Thymus (tissue), 14 donors: ENCODE measurements around the gene EDEM2. TPM values are rescaled to one million over a fixed set of nuclear protein-coding genes. Genes with fewer than 3 reads are reported as not detected.
"Not testable (repeated sequence)": the region's sequence is repeated elsewhere in the genome, so short reads cannot be mapped to it uniquely, and the experiment has no call there.

Experiments used
- DNase-seq, 9 donors: peaks; one replicate each; pipeline ENCODE4 v3.0.0-alpha.2; 2013; ENCODE audit warnings: low spot score in 9 of 9, low read depth in 6 of 9, missing footprints in 1 of 9
- H3K27ac ChIP-seq, 2 donors: one replicate each; pipeline ENCODE4 v1.5.1; 2013; ENCODE audit warnings: control low read depth in 1 of 2, low read depth in 1 of 2, low read length in 1 of 2, mild to moderate bottlenecking in 1 of 2, moderate library complexity in 1 of 2
- H3K27me3 ChIP-seq, 2 donors: one replicate each; pipeline ENCODE4 v1.5.1; 2013; ENCODE audit warnings: low read length in 1 of 2; ENCODE audit not compliant: control insufficient read depth in 2 of 2, insufficient read depth in 1 of 2
- H3K36me3 ChIP-seq, 2 donors: one replicate each; pipeline ENCODE4 v1.5.1; 2013; ENCODE audit warnings: low read length in 1 of 2, mild to moderate bottlenecking in 1 of 2, moderate library complexity in 1 of 2; ENCODE audit not compliant: control insufficient read depth in 2 of 2, insufficient read depth in 2 of 2
- H3K4me1 ChIP-seq, 2 donors: one replicate each; pipeline ENCODE4 v1.5.1; 2013; ENCODE audit warnings: low read length in 2 of 2; ENCODE audit not compliant: control insufficient read depth in 2 of 2, insufficient read depth in 2 of 2
- H3K4me3 ChIP-seq, 2 donors: one replicate each; pipeline ENCODE4 v1.5.1; 2013; ENCODE audit warnings: low read length in 2 of 2, control low read depth in 1 of 2, mild to moderate bottlenecking in 1 of 2
- H3K9me3 ChIP-seq, 2 donors: one replicate each; pipeline ENCODE4 v1.5.1; 2013; ENCODE audit warnings: low read length in 1 of 2, mild to moderate bottlenecking in 1 of 2; ENCODE audit not compliant: control insufficient read depth in 2 of 2, insufficient read depth in 1 of 2
- WGBS: extraction: QIAGEN DNeasy Blood & Tissue Kit; methylation state at CpG from one replicate; pipeline ENCODE4 v1.1.7; 2013; 5-methylcytosine and 5-hydroxymethylcytosine counted together
- long read RNA-seq, 10 donors: transcript quantifications; one replicate each; lab custom pipeline, GENCODE V29; 2026
- polyA plus RNA-seq: library from polyadenylated mRNA; stranded (reverse); fragments of 200-250 nt; gene quantifications from one replicate; pipeline ENCODE4 v1.2.3, GENCODE V29; 2013
- total RNA-seq: library from RNA; stranded (reverse); fragments of 120-200 nt; gene quantifications from one replicate; pipeline ENCODE4 v1.2.4, GENCODE V29; 2013
- donor health status: healthy.

The EDEM2 gene
- 15.5 TPM for total RNA-seq
- polyA plus RNA-seq = 18.4 TPM
- long read RNA-seq, donor 1, partial matches to known transcripts = 0 of 2 reads
- long read RNA-seq, donor 1, other reads (novel, unspliced or antisense) = 0 of 2 reads
- long read RNA-seq, donor 2, partial matches to known transcripts = 6 of 10 reads
- long read RNA-seq, donor 2, other reads (novel, unspliced or antisense) = 0 of 10 reads
- long read RNA-seq, donor 3, transcript EDEM2-202 (11 exons, 1,919 nt) = major isoform, 9 of 15 reads
- long read RNA-seq, donor 3, partial matches to known transcripts = 6 of 15 reads
- long read RNA-seq, donor 3, other reads (novel, unspliced or antisense) = 0 of 15 reads
- long read RNA-seq, donor 4 = 0 reads
- long read RNA-seq, donor 5, partial matches to known transcripts = 6 of 10 reads
- long read RNA-seq, donor 5, other reads (novel, unspliced or antisense) = 0 of 10 reads
- long read RNA-seq, donor 6, partial matches to known transcripts = 0 of 4 reads
- long read RNA-seq, donor 6, other reads (novel, unspliced or antisense) = 0 of 4 reads
- long read RNA-seq, donor 7, partial matches to known transcripts = 0 of 1 reads
- long read RNA-seq, donor 7, other reads (novel, unspliced or antisense) = 0 of 1 reads
- long read RNA-seq, donor 8, partial matches to known transcripts = 0 of 1 reads
- long read RNA-seq, donor 8, other reads (novel, unspliced or antisense) = 0 of 1 reads
- long read RNA-seq, donor 9, partial matches to known transcripts = 0 of 1 reads
- long read RNA-seq, donor 9, other reads (novel, unspliced or antisense) = 0 of 1 reads
- long read RNA-seq, donor 10, partial matches to known transcripts = 0 of 1 reads
- long read RNA-seq, donor 10, other reads (novel, unspliced or antisense) = 0 of 1 reads

- WGBS = under 1% methylated on average over 42 of the region's 42 CpGs
These were observed at the start of gene EDEM2 for GRCh38 chr20:35146920-35147574. EDEM2 (minus strand) TSS chr20:35147336; CDS start chr20:35147258, 78 bp downstream.

GRCh38 chr20:35196313-35196712 is 49.2 kb upstream of the EDEM2 start:
- peaks cover 0 to 11% of the 10 kb centered on the region in 2 donors for H3K9me3 ChIP-seq
- no peaks in the 10 kb centered on the region for H3K27me3 ChIP-seq
- no peaks in the 10 kb centered on the region for H3K4me1 ChIP-seq
- no peak overlapping the region for H3K27ac ChIP-seq
- no peak overlapping the region for H3K4me3 ChIP-seq
- no peak for DNase-seq
- H3K36me3 ChIP-seq = no peaks in the 10 kb centered on the region

More at GRCh38 chr20:35146920-35147574, at the start of gene EDEM2:
- Histone ChIP-seq H3K9me3 (no peaks in the 10 kb centered on the region), H3K4me1 (peaks cover 14 to 35% of the 10 kb centered on the region in 2 donors), H3K27me3 (no peaks in the 10 kb centered on the region), H3K27ac (peak within 1 kb of the TSS; percentile 75 to 77), H3K4me3 (peak within 1 kb of the TSS; percentile 72 to 86), H3K36me3 (peaks cover 11 to 14% of the 10 kb centered on the region in 2 donors)
- peak; percentile 85 to 97 (median 95) for DNase-seq

GRCh38 chr20:35193031-35193791 is 46.1 kb upstream of the EDEM2 start:
- WGBS = 96% methylated on average over 9 of the region's 9 CpGs
- H3K36me3 ChIP-seq, H3K4me3 ChIP-seq, H3K27me3 ChIP-seq, H3K4me1 ChIP-seq, H3K9me3 ChIP-seq, H3K27ac ChIP-seq, DNase-seq: not testable (repeated sequence)

- Histone ChIP-seq H3K9me3 (peaks cover 0 to 7% of the 10 kb centered on the region in 2 donors), H3K27me3 (no peaks in the 10 kb centered on the region), H3K4me3 (no peak overlapping the region), H3K27ac (no peak overlapping the region), H3K4me1 (no peaks in the 10 kb centered on the region), H3K36me3 (no peaks in the 10 kb centered on the region)
- 89% methylated on average over 9 of the region's 9 CpGs for WGBS
- DNase-seq = no peak
These were observed 45.2 kb upstream of the EDEM2 start for GRCh38 chr20:35192118-35192872.

GRCh38 chr20:35191419-35192117 is 44.4 kb upstream of the EDEM2 start:
- 95% methylated on average over 5 of the region's 5 CpGs for WGBS
- Histone ChIP-seq H3K4me1 (no peaks in the 10 kb centered on the region), H3K4me3 (no peak overlapping the region), H3K9me3 (peaks cover 0 to 7% of the 10 kb centered on the region in 2 donors), H3K27ac (no peak overlapping the region), H3K36me3 (no peaks in the 10 kb centered on the region), H3K27me3 (no peaks in the 10 kb centered on the region)
- DNase-seq = no peak

GRCh38 chr20:35190556-35190955 is 43.4 kb upstream of the EDEM2 start:
- 99% methylated on average over 6 of the region's 6 CpGs for WGBS
- Histone ChIP-seq H3K27me3 (no peaks in the 10 kb centered on the region), H3K4me3 (no peak overlapping the region)

GRCh38 chr20:35189223-35189622 is 42.1 kb upstream of the EDEM2 start:
- not testable (repeated sequence) for H3K4me3 ChIP-seq, H3K4me1 ChIP-seq, DNase-seq, H3K27ac ChIP-seq, H3K9me3 ChIP-seq, H3K27me3 ChIP-seq, H3K36me3 ChIP-seq
- WGBS = 96% methylated on average over 8 of the region's 8 CpGs

More at GRCh38 chr20:35190556-35190955, 43.4 kb upstream of the EDEM2 start:
- Histone ChIP-seq H3K36me3 (no peaks in the 10 kb centered on the region), H3K9me3 (peaks cover 0 to 1% of the 10 kb centered on the region in 2 donors), H3K27ac (no peak overlapping the region), H3K4me1 (no peaks in the 10 kb centered on the region)
- DNase-seq = no peak
